Ovary (tissue), 9 donors: ENCODE measurements around the gene SPECC1. TPM values are rescaled to one million over a fixed set of nuclear protein-coding genes. Genes with fewer than 3 reads are reported as not detected.
A peak's percentile ranks its signal among the peaks of the same experiment; 100 is the strongest.

Source experiments
- DNase-seq, 5 donors: peaks; one replicate each; pipeline ENCODE4 v3.0.0-alpha.2; 2019 to 2020
- H3K27ac ChIP-seq, 2 donors: fragments of 200-600 bp; one replicate each; pipeline versions ENCODE4 v1.5.1 to v1.8.0; 2019 to 2022
- H3K27me3 ChIP-seq: fragments of 200-600 bp; one replicate; pipeline ENCODE4 v1.8.0; 2022
- H3K36me3 ChIP-seq: fragments of 200-600 bp; sonication (generic); one replicate; pipeline ENCODE4 v1.5.1; 2019
- H3K4me1 ChIP-seq: one replicate; pipeline ENCODE4 v1.8.1; 2013; ENCODE audit warnings: mild to moderate bottlenecking, moderate library complexity; ENCODE audit not compliant: insufficient read depth
- H3K4me3 ChIP-seq: fragments of 200-600 bp; sonication (generic); one replicate; pipeline ENCODE4 v1.5.1; 2017
- H3K9me3 ChIP-seq, 2 donors: fragments of 200-600 bp in 1 of 2; sonication (generic) in 1 of 2; one replicate each; pipeline versions ENCODE4 v1.5.1 to v1.8.1; 2013 to 2019; ENCODE audit warnings: mild to moderate bottlenecking in 1 of 2, moderate library complexity in 1 of 2
- EP300 ChIP-seq: sonication (generic); formaldehyde crosslinking; IDR thresholded peaks from one replicate; pipeline ENCODE4 v1.6.1; 2017; ENCODE audit warnings: antibody characterized with exemption
- POLR2A ChIP-seq: fragments of 450-650 bp; IDR thresholded peaks from one replicate; pipeline ENCODE4 v1.6.1; 2017; ENCODE audit warnings: antibody characterized with exemption, mild to moderate bottlenecking, moderate library complexity
- WGBS, 3 donors: extraction: QIAGEN DNeasy Blood & Tissue Kit in 1 of 3; methylation state at CpG; one replicate each; pipeline versions ENCODE4 v1.1.5 to v1.1.7; 2013 to 2017; 5-methylcytosine and 5-hydroxymethylcytosine counted together
- intact Hi-C, 4 donors: fragments of 100-400 bp; cut with DNase I; formaldehyde crosslinking; loops; one replicate each; pipeline versions ENCODE4 v1.11.0 to v1.15.1; 2022 to 2023
- polyA plus RNA-seq, 2 donors: library from polyadenylated mRNA; stranded (reverse); fragments of 200-250 nt in 1 of 2; fragments of 350-450 nt in 1 of 2; fragmentation: Illumina TruSeq in 1 of 2; extraction: RNeasy Lipid Tissue Mini Kit (QIAGEN cat#74804) in 1 of 2; gene quantifications; one replicate each; pipeline ENCODE4 v1.2.3, GENCODE V29; 2013 to 2014
- total RNA-seq, 7 donors: library from RNA; depleted of rRNA in 2 of 7; stranded (reverse); fragments of >200 nt in 2 of 7; fragmentation: NEBNext Ultra II Directional in 3 of 7; extraction: Animal tissue kit (Norgen Biotek cat#: 25700) in 3 of 7; gene quantifications; one replicate each; pipeline versions ENCODE4 v1.1.0 to v1.2.4, GENCODE V29; 2016 to 2023
- TF ChIP-seq, protein P1 (sequence below), 3 donors: fragments of 450-650 bp in 2 of 3; fragments of 200-600 bp in 1 of 3; IDR thresholded peaks; one replicate each; pipeline versions ENCODE4 v1.5.1 to v1.8.0; 2016 to 2022; ENCODE audit warnings: antibody characterized with exemption in 3 of 3, mild to moderate bottlenecking in 1 of 3
- donor health status: DM: no; HTN: no; CAD: no; lungs with moderate emphysema.
- donor health status: DM: no; HTN: no; CAD: no.
- donor health status: Bipolar disorder and iron deficiency.
- donor health status: DM: yes; HTN: yes; CAD: no.
- donor health status: DM: no; HTN: no; CAD: no.
- donor health status: DM: yes; HTN: yes; CAD: no.

SPECC1 gene
- total and polyA plus RNA-seq, 9 donors: 34.7 to 86.5 (median 66.1) TPM

DNA sequence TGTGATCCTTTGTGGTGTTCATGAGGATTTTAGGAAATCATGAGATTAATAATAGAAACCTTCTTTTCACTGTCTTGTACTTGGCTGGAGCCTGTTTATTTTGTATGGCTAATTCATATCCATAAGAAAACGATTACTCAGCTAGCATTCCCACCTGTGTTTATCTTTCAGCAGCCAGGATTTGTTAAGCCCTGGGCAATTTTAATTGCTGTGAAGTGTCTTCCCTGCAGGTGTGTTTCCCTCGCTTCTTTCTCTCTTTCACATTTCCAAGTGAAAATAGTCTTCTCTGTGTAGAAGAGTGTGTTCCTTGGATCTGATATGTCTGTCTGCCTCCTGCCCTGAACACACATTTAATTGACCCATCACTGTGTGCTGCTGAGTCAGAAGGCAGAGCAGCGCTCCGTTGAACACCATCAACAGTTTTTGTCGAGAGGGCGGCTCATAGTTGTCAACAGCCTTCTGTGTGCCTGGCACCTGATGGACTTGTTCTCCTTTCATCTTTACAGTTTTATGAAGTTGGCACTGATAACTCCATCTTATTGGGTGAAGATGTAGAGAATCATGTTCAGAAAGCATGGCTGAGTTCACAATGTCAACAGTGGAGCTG, 83.2 kb downstream of the SPECC1 start:
- no peaks in the 10 kb centered on the region for H3K36me3 ChIP-seq
- H3K4me1 ChIP-seq: peaks cover 13% of the 10 kb centered on the region
- no peak for DNase-seq

DNA sequence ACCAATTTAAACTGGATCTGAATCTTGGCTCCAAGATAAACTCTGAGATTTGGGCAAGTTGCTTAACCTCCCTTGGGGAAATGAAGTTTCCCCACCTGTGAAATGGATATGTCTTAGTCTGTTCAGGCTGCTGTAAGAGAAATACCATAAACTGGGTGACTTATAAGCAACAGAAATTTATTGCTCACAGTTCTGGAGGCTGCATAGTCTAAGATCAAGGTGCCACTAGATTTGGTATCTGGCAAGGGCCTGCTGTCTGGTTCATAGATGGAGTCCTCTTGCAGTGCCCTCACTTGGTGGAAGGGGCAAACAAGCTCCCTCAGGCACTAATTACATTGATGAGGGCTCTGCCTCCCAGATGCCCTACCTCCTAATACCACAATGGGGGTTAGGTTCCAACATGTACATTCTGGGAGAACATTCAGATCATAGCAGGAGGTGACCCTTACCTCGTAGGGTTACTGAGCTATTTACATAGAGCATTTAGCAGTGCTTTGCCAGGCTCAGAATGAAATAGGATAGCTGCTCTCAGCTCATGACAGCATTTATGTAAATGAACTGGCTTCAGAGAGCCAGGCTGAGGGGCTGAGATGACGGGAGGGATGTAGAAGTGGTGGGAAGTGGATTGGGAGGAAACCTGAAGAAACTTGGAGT, 83.9 kb downstream of the SPECC1 start:
- no peak for DNase-seq
- H3K27me3 ChIP-seq: no peaks in the 10 kb centered on the region
- WGBS, 3 donors: 85 to 90% (median 89%) methylated on average over 2 of the region's 2 CpGs
- H3K9me3 ChIP-seq: no peaks in the 10 kb centered on the region
- intact Hi-C loops: loop anchor here in 2 of 4 donors (2.0 to 10.0 kb wide), 2 partner anchors 78 to 84 kb away; partner anchors contain the start of gene SPECC1 (in 1 of the 2)
- TF ChIP-seq EP300: no peak
- TF ChIP-seq, protein P1, sequence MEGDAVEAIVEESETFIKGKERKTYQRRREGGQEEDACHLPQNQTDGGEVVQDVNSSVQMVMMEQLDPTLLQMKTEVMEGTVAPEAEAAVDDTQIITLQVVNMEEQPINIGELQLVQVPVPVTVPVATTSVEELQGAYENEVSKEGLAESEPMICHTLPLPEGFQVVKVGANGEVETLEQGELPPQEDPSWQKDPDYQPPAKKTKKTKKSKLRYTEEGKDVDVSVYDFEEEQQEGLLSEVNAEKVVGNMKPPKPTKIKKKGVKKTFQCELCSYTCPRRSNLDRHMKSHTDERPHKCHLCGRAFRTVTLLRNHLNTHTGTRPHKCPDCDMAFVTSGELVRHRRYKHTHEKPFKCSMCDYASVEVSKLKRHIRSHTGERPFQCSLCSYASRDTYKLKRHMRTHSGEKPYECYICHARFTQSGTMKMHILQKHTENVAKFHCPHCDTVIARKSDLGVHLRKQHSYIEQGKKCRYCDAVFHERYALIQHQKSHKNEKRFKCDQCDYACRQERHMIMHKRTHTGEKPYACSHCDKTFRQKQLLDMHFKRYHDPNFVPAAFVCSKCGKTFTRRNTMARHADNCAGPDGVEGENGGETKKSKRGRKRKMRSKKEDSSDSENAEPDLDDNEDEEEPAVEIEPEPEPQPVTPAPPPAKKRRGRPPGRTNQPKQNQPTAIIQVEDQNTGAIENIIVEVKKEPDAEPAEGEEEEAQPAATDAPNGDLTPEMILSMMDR (IDR thresholded peaks at IDR 0.05): no peak
- no peak for TF ChIP-seq POLR2A
- peaks cover 13% of the 10 kb centered on the region for H3K4me1 ChIP-seq
- no peaks in the 10 kb centered on the region for H3K36me3 ChIP-seq
- no peak overlapping the region for H3K4me3 ChIP-seq
- peak overlapping the region in 1 of 2 donors; percentile 78 for H3K27ac ChIP-seq

More for the DNA sequence above, 83.2 kb downstream of the SPECC1 start:
- H3K27me3 ChIP-seq: no peaks in the 10 kb centered on the region
- intact Hi-C loops: loop anchor here in 2 of 4 donors (2.0 to 10.0 kb wide), 2 partner anchors 78 to 84 kb away; partner anchors contain the start of gene SPECC1 (in 1 of the 2)
- TF ChIP-seq, protein P1 (IDR thresholded peaks at IDR 0.05): no peak
- no peak for TF ChIP-seq POLR2A
- no peak for TF ChIP-seq EP300
- peak overlapping the region; percentile 72 to 78 for H3K27ac ChIP-seq
- H3K4me3 ChIP-seq: no peak overlapping the region
- 66 to 78% (median 74%) methylated on average over 6 of the region's 6 CpGs for WGBS, 3 donors
- H3K9me3 ChIP-seq: no peaks in the 10 kb centered on the region

DNA sequence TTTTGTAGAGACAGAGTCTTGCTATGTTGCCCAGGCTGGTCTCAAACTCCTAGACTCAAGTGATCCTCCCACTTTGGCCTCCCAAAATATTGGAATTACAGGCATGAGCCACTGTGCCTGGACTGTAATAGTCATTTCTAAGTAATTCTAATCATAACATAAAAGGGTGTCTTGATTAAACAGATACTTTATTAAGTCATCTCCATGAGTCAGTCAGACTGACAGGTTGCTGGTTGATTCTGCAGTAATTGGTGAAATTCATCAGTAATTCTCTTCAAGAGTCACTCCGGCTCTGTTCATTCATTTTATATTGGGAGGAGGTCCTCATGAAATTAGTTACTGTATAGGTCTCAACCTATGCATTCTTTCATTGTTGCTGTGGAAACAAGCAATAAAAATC, 85.6 kb downstream of the SPECC1 start:
- H3K4me1 ChIP-seq: peaks cover 13% of the 10 kb centered on the region
- DNase-seq: no peak
- no peaks in the 10 kb centered on the region for H3K36me3 ChIP-seq
- no peak overlapping the region for H3K4me3 ChIP-seq
- intact Hi-C loops: loop anchor here in 1 of 4 donors (10.0 kb wide), 1 partner anchor 80 kb away; no protein-coding TSS in a partner anchor
- H3K9me3 ChIP-seq: no peaks in the 10 kb centered on the region
- 37 to 100% (median 74%) methylated on average over 1 of the region's 1 CpG for WGBS, 3 donors
- H3K27me3 ChIP-seq: no peaks in the 10 kb centered on the region
- no peak overlapping the region for H3K27ac ChIP-seq
- TF ChIP-seq EP300 (no peak), POLR2A (no peak)
- TF ChIP-seq, protein P1 (IDR thresholded peaks at IDR 0.05): no peak

DNA sequence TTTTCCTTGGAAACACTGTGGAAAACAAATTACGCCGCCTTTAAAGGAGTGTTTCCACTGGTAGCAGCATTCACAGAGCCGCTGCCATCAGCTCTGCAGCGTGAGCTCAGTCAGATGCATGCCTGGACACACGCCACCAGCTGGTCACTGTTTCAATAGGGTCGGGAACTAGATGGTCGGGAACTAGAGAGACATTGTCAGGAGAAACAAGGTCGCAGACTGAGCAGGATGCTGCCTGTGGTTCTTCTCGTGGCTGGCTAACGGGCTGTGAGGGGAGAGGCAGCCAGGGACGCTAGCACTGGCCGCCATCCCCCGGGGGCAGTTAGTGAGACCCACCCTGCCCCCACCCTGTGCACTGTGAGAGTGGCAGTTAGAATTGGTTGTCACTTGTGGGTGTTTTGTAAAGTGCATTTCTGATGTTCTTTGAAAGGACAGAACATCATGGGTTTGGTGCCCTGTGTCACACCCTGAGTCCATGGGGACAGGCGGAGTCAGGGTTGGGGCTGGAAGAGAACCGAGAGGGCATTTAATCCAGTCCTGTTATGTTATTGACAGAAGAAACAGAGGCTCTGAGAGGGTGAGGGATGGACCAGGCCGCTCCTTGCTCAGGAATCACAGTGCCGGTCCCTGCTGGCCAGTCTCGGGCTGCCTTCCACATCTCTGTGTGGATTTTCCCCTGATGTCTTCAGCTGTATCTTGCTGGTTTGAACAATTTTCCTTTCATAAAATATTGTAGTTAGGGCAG, 86.3 kb downstream of the SPECC1 start:
- Histone ChIP-seq H3K27me3 (no peaks in the 10 kb centered on the region), H3K27ac (no peak overlapping the region), H3K4me3 (no peak overlapping the region), H3K9me3 (no peaks in the 10 kb centered on the region), H3K36me3 (no peaks in the 10 kb centered on the region), H3K4me1 (peaks cover 13% of the 10 kb centered on the region)
- TF ChIP-seq, protein P1 (IDR thresholded peaks at IDR 0.05): peak in 2 of 3 donors; percentile 5 to 34
- no peak for TF ChIP-seq POLR2A
- intact Hi-C loops: loop anchor here in 1 of 4 donors (10.0 kb wide), 1 partner anchor 81 kb away; no protein-coding TSS in a partner anchor
- 28 to 31% (median 30%) methylated on average over 18 of the region's 18 CpGs for WGBS, 3 donors
- peak; percentile 58 to 76 (median 72) for DNase-seq
